Hematopoietic multipotent progenitor cell treated with erythropoietin and hydrocortisone succinate and interleukin-3 and kit ligand, for 17 days (in vitro differentiated cells): ENCODE results near the gene LRRC72.
"Not testable (repeated sequence)": the region's sequence is repeated elsewhere in the genome, so short reads cannot be mapped to it uniquely, and the experiment has no call there.

Source experiments
- DNase-seq: peaks from one replicate; pipeline ENCODE4 v3.0.0-alpha.2; 2015; ENCODE audit warnings: low spot score

Gene LRRC72

DNA sequence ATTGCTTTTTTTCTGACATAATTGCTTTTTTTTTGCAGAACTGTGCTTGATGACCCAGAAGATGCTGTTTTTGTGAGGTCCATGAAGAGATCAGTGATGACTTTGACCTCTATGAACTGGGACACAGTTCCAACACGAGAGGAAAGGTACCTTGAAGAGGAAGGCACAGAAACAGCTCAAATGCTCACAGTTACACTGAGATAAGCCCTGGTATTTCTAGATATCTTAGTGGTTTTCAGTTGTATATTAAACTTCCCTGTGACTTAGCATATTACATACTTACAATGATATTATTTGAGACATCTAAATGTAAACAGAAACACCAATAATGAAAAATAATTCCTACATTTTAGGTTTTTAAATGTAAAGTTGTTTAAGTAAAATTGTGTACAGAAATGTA lies 54.7 kb downstream of the LRRC72 start:
- no peak for DNase-seq

- no peak for DNase-seq
Observed at GRCh38 chr7:16583834-16584233, 57.2 kb downstream of the LRRC72 start.

DNA sequence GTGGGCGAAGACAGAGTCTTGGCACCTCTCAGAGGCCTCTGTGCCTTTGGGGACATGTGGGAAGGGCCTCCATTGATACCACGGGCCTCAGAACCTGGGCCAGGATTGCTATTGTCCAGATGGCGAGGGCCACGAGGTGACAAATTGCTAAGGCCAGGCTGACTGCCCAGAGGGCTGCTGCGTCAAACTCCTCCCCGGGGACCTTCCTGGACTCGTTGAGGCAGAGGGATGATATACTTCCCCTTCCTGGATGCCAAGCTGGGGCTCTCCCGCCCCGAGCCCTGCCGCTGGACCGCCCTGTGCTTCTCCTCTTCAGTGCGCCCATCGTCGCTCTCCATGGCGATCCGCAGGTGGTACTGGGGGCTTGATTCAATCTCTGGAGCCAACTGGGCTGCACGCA lies 58.9 kb downstream of the LRRC72 start:
- no peak for DNase-seq

- no peak for DNase-seq
Observed at GRCh38 chr7:16586081-16586874, 59.7 kb downstream of the LRRC72 start.

DNA sequence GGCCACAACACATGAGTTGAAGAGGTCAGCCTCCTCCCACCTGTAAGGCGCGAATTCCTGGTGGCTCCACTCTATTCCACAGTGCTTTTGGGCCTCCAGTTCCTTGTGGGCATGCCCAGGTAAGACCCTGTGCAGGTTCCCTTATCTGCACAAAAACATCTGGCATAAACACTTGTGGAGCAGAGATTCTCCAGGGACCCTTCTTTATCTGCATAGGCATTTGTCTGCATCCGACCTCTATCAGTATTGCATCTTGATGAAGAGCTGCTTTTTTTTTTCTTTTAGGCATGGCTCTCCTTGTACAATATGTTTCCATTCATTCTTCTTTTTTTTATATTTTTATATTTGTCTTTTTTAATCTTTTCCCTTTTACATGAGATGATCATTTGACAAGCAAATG lies 60.5 kb downstream of the LRRC72 start:
- DNase-seq, result no peak

DNA sequence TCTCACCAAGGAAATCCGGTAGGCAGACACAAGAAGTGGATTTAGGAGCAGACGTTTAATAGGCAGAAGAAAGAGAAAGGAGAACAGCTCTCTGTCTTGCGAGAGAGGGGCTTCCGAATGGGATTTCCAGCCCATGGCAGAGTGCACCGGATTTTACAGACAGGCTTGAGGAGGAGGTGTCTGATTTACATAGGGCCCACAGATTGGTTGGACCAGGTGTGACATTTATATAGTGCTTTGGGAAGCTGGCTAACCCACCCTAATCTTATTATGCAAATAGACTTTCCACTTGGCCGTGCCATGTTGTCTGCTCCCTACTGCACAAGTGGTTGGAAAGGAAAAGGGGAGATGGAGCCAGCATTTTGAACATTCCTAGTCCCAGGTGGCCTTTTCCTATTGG lies 61.2 kb downstream of the LRRC72 start:
- DNase-seq, result no peak

DNA sequence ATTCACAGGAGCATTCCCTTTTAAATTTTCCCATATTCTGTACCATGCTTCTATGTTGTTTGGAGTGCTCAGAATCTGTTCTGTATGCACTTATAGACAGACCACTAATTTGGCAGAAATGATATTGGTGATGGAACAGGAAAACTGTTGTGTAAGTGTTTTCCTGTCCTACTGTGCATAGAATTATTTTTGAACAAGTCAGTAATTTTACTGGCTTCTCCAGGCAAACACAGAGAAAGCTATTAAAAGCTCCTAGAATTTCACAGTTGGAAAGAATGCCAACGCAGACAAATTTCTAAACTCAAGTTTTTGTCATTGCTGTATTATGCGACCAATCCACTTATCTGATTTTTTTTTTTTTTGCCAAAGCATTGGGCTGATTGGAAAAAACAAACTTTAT lies 63.3 kb downstream of the LRRC72 start:
- no peak for DNase-seq

DNA sequence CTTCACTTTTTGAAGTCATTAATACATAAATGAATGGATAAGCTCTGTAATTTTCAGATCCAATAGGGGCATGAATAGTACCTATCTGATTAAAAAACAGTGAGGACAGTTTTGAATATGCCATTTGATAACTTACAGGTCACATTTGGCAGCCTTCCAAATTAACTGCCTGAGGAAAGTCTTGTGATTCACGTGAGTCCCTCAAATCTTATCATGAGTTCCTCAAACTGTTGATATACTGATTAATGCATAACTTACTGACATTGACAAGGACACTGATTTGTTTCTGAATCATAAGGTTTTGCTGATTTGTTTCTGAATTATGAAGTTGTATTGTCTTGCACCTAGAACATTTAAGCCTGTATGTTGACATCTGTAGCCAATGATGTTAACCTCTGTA lies 63.8 kb downstream of the LRRC72 start:
- DNase-seq, result peak; percentile 17

DNA sequence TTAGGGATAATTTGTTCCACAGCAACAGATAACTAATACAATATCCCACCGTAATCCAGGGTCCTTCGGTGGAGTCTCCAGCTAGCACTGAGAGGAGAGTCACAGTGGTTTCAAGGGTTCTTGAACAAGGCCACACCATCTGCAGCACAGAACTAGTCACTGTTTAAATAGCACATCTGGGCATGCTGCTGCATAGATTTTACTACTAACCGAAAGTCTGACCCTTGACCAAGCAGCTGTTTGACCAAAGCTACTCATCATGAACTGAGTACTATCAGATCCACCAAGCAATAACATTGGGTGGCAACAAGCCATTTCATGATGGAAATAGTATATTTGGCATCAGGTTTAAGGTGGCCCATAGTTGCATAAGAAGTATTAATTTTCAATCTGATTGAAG lies 65.8 kb downstream of the LRRC72 start:
- no peak for DNase-seq

GRCh38 chr7:16594061-16594460 lies 67.4 kb downstream of the LRRC72 start:
- DNase-seq, result no peak

DNA sequence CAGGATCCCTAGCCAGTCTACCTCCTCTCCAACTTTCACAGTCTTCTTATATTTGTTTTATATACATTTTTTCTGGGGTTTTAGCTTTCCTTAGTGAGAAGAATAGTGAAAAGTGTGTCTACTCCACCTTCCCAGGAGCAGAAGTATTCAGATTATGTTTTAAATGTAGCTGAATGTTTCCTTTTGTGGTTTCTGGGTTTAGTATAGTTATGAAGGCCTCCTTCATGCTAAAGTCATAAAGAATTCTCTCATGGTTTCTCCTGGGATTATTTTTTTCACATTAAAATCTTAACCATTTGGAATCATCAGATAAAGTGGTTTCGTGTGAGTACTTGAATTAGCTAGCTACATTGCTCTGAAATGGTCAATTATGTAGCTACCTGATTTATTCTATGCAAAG lies 68.1 kb downstream of the LRRC72 start:
- no peak for DNase-seq

- DNase-seq, result not testable (repeated sequence)
Observed at GRCh38 chr7:16595596-16595995, 69.0 kb downstream of the LRRC72 start.

DNA sequence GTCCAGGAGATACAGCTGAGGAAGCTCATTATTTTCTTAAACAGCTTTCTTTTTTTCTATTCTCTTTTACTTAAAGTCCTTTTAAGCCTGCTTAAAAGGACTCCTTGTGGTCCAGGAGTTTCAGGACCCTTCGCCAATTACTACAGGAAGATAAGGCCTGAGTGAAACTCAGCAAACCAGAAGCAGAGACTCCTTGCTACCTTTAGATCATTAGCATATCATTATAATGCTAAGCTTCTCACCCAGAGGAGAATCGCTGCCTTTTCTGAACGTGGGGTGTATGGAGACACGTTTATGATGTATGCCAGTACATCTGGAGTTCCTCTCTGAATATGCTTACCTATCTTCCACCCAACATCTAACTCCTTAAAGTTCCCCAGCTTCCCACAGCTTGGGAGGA lies 71.4 kb downstream of the LRRC72 start:
- no peak for DNase-seq

- no peak for DNase-seq
Observed at GRCh38 chr7:16599860-16600259, 73.2 kb downstream of the LRRC72 start.

GRCh38 chr7:16603633-16604032 lies 77.0 kb downstream of the LRRC72 start:
- no peak for DNase-seq

DNA sequence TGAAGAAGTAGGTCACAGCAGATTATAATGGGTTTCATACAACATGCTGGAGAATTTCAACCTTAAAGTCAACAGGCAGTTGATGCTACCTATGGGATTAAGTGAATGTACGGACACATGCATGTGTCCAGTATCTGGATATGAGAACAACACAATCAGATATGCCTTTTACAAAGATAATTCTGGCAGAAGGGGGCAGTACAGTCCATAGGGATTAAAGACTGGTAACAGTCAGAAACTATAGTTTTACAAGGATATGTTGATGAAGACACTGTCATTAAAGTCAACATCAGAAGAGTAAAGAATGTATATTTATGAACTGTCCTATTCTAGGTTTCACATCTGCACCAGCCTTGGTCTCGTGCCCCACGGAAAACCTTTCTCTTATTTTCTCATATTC lies 77.4 kb downstream of the LRRC72 start:
- peak; percentile 23 for DNase-seq

DNA sequence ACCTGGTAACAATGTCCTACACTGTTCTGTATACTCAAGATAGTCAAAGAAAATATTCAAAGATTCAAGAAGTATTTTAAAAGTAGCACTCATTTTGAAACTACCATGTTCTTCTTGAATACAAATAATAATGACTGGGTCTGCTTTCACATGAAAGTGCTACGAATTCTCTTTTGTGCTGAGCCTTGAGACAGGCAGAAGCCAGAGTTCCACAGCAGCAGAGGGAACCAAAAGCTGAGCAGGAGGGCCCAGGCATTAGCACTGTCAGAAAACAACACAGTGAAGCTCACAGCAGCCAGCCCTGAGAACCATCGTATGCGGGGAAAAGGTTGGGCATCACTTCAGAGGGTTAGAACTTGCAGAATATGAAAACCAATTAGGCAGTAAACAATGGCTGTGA lies 80.1 kb downstream of the LRRC72 start:
- DNase-seq, result no peak

GRCh38 chr7:16609842-16610450 lies 83.3 kb downstream of the LRRC72 start:
- no peak for DNase-seq

DNA sequence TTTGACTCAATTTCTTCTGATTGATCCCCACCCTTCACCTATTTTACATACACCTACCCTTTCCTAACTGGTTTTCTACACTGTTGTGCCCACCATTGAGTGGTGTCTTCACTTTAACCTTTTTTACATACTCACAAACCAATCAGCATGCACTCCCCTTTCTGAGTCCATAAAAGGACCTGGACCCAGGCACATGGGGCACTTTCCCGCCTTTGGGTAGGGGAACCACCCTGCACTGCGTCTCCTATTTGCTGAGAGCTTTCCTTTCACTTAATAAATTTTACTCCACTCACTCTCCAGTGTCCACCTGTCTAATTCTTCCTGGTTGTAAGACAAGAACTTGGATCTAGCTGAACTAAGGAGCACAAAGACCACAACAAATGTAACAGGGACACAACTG lies 85.1 kb downstream of the LRRC72 start:
- no peak for DNase-seq

GRCh38 chr7:16615228-16615627 lies 88.6 kb downstream of the LRRC72 start:
- no peak for DNase-seq

GRCh38 chr7:16616122-16616521 lies 89.5 kb downstream of the LRRC72 start:
- no peak for DNase-seq

DNA sequence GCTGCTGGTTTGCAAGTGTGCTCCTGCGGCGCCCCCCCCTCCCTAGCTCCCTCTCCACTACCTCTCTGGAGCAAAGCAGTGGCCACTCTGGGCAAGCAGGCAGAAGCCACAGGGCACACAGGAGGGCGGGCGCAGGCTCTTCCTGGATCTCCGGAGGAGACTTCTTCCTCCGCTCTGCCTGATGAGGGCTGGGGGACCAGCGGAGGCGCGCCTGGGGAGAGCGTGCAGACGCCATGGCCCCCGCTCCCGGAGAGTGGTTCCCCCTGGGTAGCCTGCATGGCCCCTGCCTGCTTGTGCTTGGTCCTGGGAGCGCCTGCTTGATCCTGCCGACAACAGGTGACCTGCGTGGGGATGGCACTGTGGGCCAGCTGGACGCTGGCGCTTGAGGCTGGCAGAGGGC lies 89.9 kb downstream of the LRRC72 start:
- DNase-seq, result no peak

DNA sequence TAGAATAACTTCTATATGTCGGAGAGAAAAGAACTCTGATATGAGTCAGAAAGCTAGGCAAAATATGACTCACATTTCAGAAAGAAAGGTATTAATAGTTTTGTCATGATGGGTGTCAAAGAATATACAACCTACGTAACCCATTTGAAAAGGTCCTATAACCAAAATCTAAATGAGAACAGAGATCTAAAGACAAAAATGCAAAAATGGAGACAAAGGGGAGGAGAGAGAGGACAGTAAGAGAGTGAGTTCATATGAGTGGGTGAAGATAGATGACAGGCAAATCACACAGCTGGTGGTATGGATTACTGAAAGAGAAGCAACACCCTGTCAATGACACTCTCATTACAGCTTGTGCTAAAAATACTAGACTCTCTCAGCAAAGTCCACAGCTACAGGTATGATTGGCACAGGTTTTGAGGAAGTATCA lies 93.4 kb downstream of the LRRC72 start:
- no peak for DNase-seq

- DNase-seq, result no peak
Observed at GRCh38 chr7:16626388-16626787, 99.8 kb downstream of the LRRC72 start.
